ENCODE data around the gene ANKH. TPM values are rescaled to one million over a fixed set of nuclear protein-coding genes. Genes with fewer than 3 reads are reported as not detected.
"Not testable (repeated sequence)": the region's sequence is repeated elsewhere in the genome, so short reads cannot be mapped to it uniquely, and the experiment has no call there.

The ANKH gene
- total RNA-seq = 10 to 100 TPM in 5 of 8 experiments, 1 to 10 TPM in 3; 4.6 to 57.0 (median 13.0) TPM

DNA sequence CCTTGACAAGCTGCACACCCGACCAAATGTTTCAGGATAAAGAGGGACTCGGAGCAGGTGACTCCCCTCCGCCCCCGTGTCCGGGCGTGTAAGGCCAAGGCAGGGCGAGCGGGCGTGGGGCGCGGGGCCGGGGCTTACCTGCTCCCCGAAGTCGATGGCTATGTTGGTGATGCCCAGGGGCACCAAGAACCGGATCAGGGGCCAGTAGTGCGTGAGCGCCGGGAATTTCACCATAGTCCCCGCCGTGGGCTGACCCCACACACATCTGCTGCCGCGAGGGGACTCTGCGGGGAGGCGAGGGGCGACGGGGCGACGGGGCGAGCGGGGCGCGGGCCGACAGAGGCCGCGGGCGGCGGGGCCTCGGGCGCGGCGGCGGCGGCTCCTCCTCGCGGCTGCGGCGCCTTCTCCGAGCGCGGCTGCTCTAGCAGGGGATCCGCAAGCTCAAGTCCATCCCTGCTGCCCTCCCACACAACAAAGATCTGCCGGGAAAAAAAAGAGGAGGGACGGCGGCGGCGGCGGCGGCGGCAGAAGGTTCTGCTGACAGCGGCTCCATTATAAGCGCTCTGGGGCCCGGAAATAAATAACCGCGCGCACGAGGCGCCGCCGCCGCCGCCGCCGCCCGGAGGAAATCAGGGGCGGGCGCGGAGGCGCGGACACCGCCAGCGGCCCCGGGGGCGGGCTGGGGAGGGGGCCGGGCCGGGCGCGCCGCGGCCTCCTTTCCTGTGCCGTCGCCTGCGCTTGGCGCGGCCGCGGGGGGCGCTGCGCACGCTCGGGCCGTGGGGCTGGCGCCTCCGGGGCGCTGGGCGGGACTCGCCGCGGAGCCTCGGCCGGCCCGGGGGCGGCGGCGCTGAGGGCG is at the start of gene ANKH:
ANKH (minus strand) TSS at position 565 of the 856 bp plus-strand sequence; CDS start at position 234, 331 bp downstream.
- H3K27ac ChIP-seq = peak within 1 kb of the TSS; percentile 92 to 94
- peak within 1 kb of the TSS; percentile 64 to 100 (median 91) for H3K4me3 ChIP-seq
- WGBS, 10 experiments = 0% methylated on average over 2 of the region's 115 CpGs; no CpG with 5 or more reads in 9 of the 10 experiments
- ATAC-seq (replicated peaks in 6 of 8) = peak; percentile 87 to 96 (median 90)
- in situ Hi-C loops (cut with MboI; ENCODE audit: low pct_unique_long_range_greater_than_20kb in 2 of 9, low sequenced_read_pairs in 9 of 9, unreplicated experiment in 9 of 9) = loop anchor here in 1 of 9 experiments (25.0 kb wide), 1 partner anchor 134 kb away; no protein-coding TSS in a partner anchor
- peaks cover 2 to 16% of the 10 kb centered on the region in 2 donors for H3K4me1 ChIP-seq (replicated peaks in 1 of 2)

DNA sequence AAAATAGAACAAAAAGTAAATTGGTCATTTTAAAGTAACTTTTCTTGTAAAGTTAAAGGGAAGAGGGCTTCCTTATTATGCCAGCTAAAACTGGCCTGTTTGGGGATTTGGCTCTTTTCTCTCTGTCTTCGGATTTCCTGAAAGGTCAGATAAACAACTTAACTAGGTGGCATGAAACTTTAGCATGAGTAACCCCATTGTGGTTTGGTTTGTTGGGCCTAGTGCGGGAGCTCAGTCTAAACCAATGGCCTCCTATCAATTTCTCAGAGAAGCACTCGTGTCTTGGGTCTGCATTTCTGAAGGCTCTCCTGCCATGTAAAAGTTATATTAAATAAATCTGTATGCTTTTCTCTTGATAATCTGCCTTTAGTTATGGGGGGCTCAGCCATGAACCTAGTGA is 48.5 kb upstream of the ANKH start:
- 24 to 85% (median 80%) methylated on average over 1 to 3 of the region's 3 CpGs; no CpG with 5 or more reads in 5 of the 10 experiments for WGBS, 10 experiments
- Histone ChIP-seq H3K4me3 (no peak overlapping the region), H3K4me1 (replicated peaks in 1 of 2) (no peaks in the 10 kb centered on the region), H3K27ac (no peak overlapping the region)
- no peak for ATAC-seq (replicated peaks in 6 of 8)
- in situ Hi-C loops (cut with MboI; ENCODE audit: low pct_unique_long_range_greater_than_20kb in 2 of 9, low sequenced_read_pairs in 9 of 9, unreplicated experiment in 9 of 9) = no loop called here

DNA sequence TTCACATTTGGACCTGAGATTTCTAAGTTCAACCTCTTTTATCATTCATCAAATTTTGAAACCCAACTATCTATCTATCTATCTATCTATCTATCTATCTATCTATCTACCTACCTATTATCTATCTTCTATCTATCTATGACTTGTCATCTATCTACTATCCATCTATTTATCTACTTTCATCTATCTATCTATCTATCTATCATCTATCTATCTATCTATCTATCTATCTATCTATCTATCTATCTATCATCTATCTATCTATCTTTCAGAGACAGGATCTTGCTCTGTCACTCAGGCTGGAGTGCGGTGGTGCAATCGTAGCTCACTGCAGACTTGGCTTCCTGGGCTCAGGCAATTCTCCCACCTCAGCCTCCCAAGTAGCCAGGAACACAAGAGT is 47.5 kb upstream of the ANKH start:
- 79 to 100% (median 94%) methylated on average over 2 of the region's 2 CpGs; no CpG with 5 or more reads in 1 of the 10 experiments for WGBS, 10 experiments
- ATAC-seq (replicated peaks in 6 of 8); H3K4me3 ChIP-seq; H3K4me1 ChIP-seq (replicated peaks in 1 of 2); in situ Hi-C loops (cut with MboI; ENCODE audit: low pct_unique_long_range_greater_than_20kb in 2 of 9, low sequenced_read_pairs in 9 of 9, unreplicated experiment in 9 of 9); H3K27ac ChIP-seq: not testable (repeated sequence)

DNA sequence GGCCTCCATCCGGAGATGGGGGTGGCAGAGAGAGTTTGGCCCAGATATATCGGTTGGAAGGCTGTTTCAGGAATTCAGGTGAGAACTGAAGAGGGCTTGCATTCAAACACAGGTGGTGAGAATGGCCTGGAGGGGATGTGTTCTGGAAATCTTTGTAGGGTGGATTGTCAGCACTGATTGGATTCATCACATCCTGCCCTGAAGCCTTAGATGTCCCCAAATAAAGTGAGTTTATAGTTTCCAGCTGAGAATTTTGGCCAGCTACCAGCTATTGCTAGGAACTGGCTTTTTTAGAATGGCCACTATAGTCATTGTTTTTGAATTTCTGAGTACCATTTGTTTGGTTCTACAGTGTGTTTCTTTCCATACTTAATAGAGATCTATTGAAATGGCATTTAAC is 46.1 kb upstream of the ANKH start:
- 0 to 100% (median 52%) methylated on average over 1 of the region's 2 CpGs; no CpG with 5 or more reads in 6 of the 10 experiments for WGBS, 10 experiments
- ATAC-seq (replicated peaks in 6 of 8) = peak in 2 of 8 experiments; percentile 26 to 57
- no peak overlapping the region for H3K4me3 ChIP-seq
- H3K27ac ChIP-seq = no peak overlapping the region
- no peaks in the 10 kb centered on the region for H3K4me1 ChIP-seq (replicated peaks in 1 of 2)
- in situ Hi-C loops (cut with MboI; ENCODE audit: low pct_unique_long_range_greater_than_20kb in 2 of 9, low sequenced_read_pairs in 9 of 9, unreplicated experiment in 9 of 9) = no loop called here

DNA sequence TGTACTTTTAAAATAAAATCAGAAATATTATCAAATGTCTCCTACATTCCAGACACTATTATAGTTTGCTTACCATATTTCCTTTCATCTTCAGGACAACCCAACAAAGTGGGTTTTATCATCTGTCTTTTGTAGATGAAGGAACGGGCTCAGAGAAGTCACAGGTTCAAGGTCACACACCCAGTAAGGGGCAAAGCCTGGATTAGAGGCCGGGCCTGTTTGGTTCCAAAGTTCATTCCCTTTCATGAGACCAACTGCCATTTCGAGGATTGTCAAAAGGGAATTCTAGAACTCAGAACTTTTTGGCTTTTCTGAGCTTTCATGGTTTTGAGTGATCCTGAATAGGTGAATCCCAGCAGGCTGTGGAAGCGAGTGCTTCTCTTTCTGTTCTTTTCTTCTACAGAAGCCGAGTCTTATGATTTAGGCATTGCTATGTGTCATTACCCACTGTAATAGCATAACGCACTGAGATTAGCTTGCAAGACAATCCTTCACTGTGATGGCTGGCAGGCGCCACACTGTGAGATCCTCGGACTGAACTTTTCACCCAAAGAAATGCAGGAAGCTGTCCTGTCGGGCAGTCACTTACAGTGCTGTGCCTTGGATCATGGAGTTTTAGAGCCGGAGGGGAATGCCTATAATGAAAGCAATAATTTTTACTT is 43.8 kb upstream of the ANKH start:
- H3K27ac ChIP-seq = no peak overlapping the region
- in situ Hi-C loops (cut with MboI; ENCODE audit: low pct_unique_long_range_greater_than_20kb in 2 of 9, low sequenced_read_pairs in 9 of 9, unreplicated experiment in 9 of 9) = no loop called here
- 62 to 100% (median 73%) methylated on average over 1 to 9 of the region's 10 CpGs for WGBS, 10 experiments
- H3K4me3 ChIP-seq = no peak overlapping the region
- ATAC-seq (replicated peaks in 6 of 8) = peak in 4 of 8 experiments; percentile 31 to 91 (median 54)
- no peaks in the 10 kb centered on the region for H3K4me1 ChIP-seq (replicated peaks in 1 of 2)

DNA sequence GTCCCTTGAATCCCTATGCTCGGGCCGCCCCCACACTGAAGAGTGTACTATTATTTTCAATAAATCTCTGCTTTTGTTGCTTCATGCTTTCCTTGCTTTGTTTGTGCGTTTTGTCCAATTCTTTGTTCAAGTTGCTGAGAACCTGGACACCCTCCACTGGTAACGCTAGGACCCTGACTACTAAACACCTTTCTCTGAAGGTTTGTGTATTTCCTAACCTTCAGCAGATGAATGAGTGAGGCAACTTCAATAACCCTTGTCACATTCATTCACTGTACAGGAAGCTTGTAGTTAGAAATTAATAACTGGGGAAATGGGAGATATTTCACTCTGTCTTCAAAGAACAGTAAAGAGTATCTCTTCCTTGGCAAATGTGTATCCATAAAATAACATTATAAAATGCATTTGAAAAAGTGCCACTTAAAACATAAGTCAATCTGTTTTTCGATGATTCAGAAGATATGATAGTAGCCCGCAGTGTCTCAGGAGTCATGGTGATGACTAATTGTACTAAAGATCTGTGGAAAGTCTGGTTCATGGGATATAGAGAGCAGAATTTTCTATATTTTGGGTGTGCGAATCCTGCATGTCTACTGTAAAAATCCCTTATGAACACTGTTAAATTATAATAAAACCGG is 43.2 kb upstream of the ANKH start:
- WGBS, 10 experiments = 30 to 100% (median 81%) methylated on average over 3 to 8 of the region's 8 CpGs
- in situ Hi-C loops (cut with MboI; ENCODE audit: low pct_unique_long_range_greater_than_20kb in 2 of 9, low sequenced_read_pairs in 9 of 9, unreplicated experiment in 9 of 9) = no loop called here
- Histone ChIP-seq H3K27ac (no peak overlapping the region), H3K4me3 (no peak overlapping the region), H3K4me1 (replicated peaks in 1 of 2) (no peaks in the 10 kb centered on the region)
- ATAC-seq (replicated peaks in 6 of 8) = peak in 1 of 8 experiments; percentile 34

- H3K4me1 ChIP-seq (replicated peaks in 1 of 2) = no peaks in the 10 kb centered on the region
- in situ Hi-C loops (cut with MboI; ENCODE audit: low pct_unique_long_range_greater_than_20kb in 2 of 9, low sequenced_read_pairs in 9 of 9, unreplicated experiment in 9 of 9) = no loop called here
- no peak overlapping the region for H3K27ac ChIP-seq
- no peak for ATAC-seq (replicated peaks in 6 of 8)
- H3K4me3 ChIP-seq = no peak overlapping the region
- WGBS, 10 experiments = 71 to 100% (median 93%) methylated on average over 1 to 6 of the region's 7 CpGs; no CpG with 5 or more reads in 1 of the 10 experiments
Observed at GRCh38 chr5:14914193-14914592, 42.6 kb upstream of the ANKH start.

GRCh38 chr5:14913096-14913495 is 41.5 kb upstream of the ANKH start:
- Histone ChIP-seq H3K4me3 (no peak overlapping the region), H3K27ac (no peak overlapping the region), H3K4me1 (replicated peaks in 1 of 2) (no peaks in the 10 kb centered on the region)
- peak in 3 of 8 experiments; percentile 42 to 48 (median 45) for ATAC-seq (replicated peaks in 6 of 8)
- WGBS, 10 experiments = 38 to 93% (median 80%) methylated on average over 2 to 5 of the region's 5 CpGs
- in situ Hi-C loops (cut with MboI; ENCODE audit: low pct_unique_long_range_greater_than_20kb in 2 of 9, low sequenced_read_pairs in 9 of 9, unreplicated experiment in 9 of 9) = no loop called here

GRCh38 chr5:14912206-14912605 is 40.6 kb upstream of the ANKH start:
- in situ Hi-C loops (cut with MboI; ENCODE audit: low pct_unique_long_range_greater_than_20kb in 2 of 9, low sequenced_read_pairs in 9 of 9, unreplicated experiment in 9 of 9) = no loop called here
- ATAC-seq (replicated peaks in 6 of 8) = no peak
- no peaks in the 10 kb centered on the region for H3K4me1 ChIP-seq (replicated peaks in 1 of 2)
- H3K27ac ChIP-seq = no peak overlapping the region
- WGBS, 10 experiments = 63 to 100% (median 82%) methylated on average over 1 to 6 of the region's 7 CpGs; no CpG with 5 or more reads in 1 of the 10 experiments
- no peak overlapping the region for H3K4me3 ChIP-seq

- 40 to 100% (median 75%) methylated on average over 1 to 2 of the region's 2 CpGs; no CpG with 5 or more reads in 3 of the 10 experiments for WGBS, 10 experiments
- no peak for ATAC-seq (replicated peaks in 6 of 8)
- in situ Hi-C loops (cut with MboI; ENCODE audit: low pct_unique_long_range_greater_than_20kb in 2 of 9, low sequenced_read_pairs in 9 of 9, unreplicated experiment in 9 of 9) = no loop called here
- Histone ChIP-seq H3K4me1 (replicated peaks in 1 of 2) (no peaks in the 10 kb centered on the region), H3K27ac (no peak overlapping the region), H3K4me3 (no peak overlapping the region)
Observed at GRCh38 chr5:14909369-14909768, 37.8 kb upstream of the ANKH start.

DNA sequence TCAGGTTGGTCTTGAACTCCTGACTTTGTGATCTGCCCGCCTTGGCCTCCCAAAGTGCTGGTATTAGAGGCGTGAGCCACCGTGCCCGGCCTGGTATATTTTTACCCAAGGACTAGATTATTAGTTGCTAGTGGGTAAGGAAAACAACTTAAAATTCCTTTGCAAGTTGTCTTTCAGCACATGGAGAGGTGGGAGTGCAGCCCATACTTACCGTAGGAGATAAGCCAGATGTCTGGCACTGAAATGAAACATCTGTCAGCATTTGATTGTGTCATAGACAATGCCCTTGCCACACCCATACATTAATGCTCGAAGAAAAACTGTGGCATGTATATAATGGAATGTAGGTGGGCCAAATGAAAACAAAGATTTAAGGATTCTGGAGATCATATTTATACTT is 36.6 kb upstream of the ANKH start:
- in situ Hi-C loops (cut with MboI; ENCODE audit: low pct_unique_long_range_greater_than_20kb in 2 of 9, low sequenced_read_pairs in 9 of 9, unreplicated experiment in 9 of 9) = no loop called here
- 0 to 100% (median 80%) methylated on average over 1 to 6 of the region's 6 CpGs; no CpG with 5 or more reads in 3 of the 10 experiments for WGBS, 10 experiments
- Histone ChIP-seq H3K4me1 (replicated peaks in 1 of 2) (no peaks in the 10 kb centered on the region), H3K27ac (no peak overlapping the region), H3K4me3 (no peak overlapping the region)
- ATAC-seq (replicated peaks in 6 of 8) = peak in 1 of 8 experiments; percentile 95

DNA sequence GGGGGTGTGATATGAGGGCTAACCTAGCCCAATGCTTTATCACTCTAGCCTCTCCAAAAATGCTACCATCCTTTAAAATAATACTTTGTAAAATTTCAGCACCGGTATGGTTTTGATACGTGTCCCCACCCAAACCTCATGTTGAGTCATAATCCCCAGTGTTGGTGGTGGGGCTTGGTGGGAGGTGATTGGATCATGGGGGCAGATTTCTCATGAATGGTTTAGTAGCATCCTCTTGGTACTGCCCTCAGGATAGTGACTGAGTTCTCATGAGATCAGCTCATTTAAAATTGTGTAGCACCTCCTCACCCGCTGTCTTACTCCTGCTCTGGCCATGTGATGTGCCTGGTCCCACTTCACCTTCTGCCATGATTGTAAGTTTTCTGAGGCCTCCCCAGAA is 35.0 kb upstream of the ANKH start:
- no peak overlapping the region for H3K27ac ChIP-seq
- in situ Hi-C loops (cut with MboI; ENCODE audit: low pct_unique_long_range_greater_than_20kb in 2 of 9, low sequenced_read_pairs in 9 of 9, unreplicated experiment in 9 of 9) = no loop called here
- 67 to 100% (median 100%) methylated on average over 1 to 3 of the region's 3 CpGs; no CpG with 5 or more reads in 4 of the 10 experiments for WGBS, 10 experiments
- no peak for ATAC-seq (replicated peaks in 6 of 8)
- no peaks in the 10 kb centered on the region for H3K4me1 ChIP-seq (replicated peaks in 1 of 2)
- H3K4me3 ChIP-seq = no peak overlapping the region
